Mesenchymal stem cell (in vitro differentiated cells and primary cell): ENCODE results near the gene ERN1.

ENCODE experiments used
- DNase-seq: peaks from one replicate; pipeline ENCODE4 v3.0.0-alpha.2; 2013
- H2AFZ ChIP-seq: one replicate; pipeline ENCODE4 v1.6.1; 2013; ENCODE audit warnings: low read depth, mild to moderate bottlenecking, control low read depth, inconsistent platforms, low read length, moderate library complexity
- H2AK5ac ChIP-seq: 2 replicates; pipeline ENCODE4 v1.6.1; 2013; ENCODE audit warnings: low read length, moderate library complexity, mild to moderate bottlenecking, inconsistent platforms; ENCODE audit not compliant: severe bottlenecking
- H2BK120ac ChIP-seq: one replicate; pipeline ENCODE4 v1.6.1; 2013; ENCODE audit warnings: low read depth, mild to moderate bottlenecking, inconsistent platforms, low read length, moderate library complexity
- H2BK12ac ChIP-seq, 2 experiments: one replicate each; pipeline ENCODE4 v1.6.1; 2013; ENCODE audit warnings: inconsistent platforms in 2 of 2, low read length in 2 of 2, mild to moderate bottlenecking in 2 of 2, moderate library complexity in 2 of 2, control low read depth in 1 of 2
- H2BK15ac ChIP-seq: one replicate; pipeline ENCODE4 v1.6.1; 2013; ENCODE audit warnings: mild to moderate bottlenecking, low read depth, inconsistent platforms; ENCODE audit not compliant: poor library complexity, severe bottlenecking
- H2BK5ac ChIP-seq: 2 replicates; pipeline ENCODE4 v1.6.1; 2013; ENCODE audit warnings: low read depth, mild to moderate bottlenecking, low read length, control low read depth, inconsistent platforms; ENCODE audit not compliant: poor library complexity, severe bottlenecking
- H3K14ac ChIP-seq, 2 experiments: one replicate each; pipeline ENCODE4 v1.6.1; 2013; ENCODE audit warnings: inconsistent platforms in 2 of 2, low read length in 2 of 2, control low read depth in 1 of 2, mild to moderate bottlenecking in 1 of 2, moderate library complexity in 1 of 2
- H3K18ac ChIP-seq, 2 experiments: one replicate each; pipeline ENCODE4 v1.6.1; 2013; ENCODE audit warnings: inconsistent platforms in 2 of 2, low read length in 2 of 2, control low read depth in 1 of 2, low read depth in 1 of 2, mild to moderate bottlenecking in 1 of 2
- H3K23ac ChIP-seq, 2 experiments: one replicate each; pipeline ENCODE4 v1.6.1; 2013; ENCODE audit warnings: inconsistent platforms in 2 of 2, low read length in 2 of 2, mild to moderate bottlenecking in 2 of 2, moderate library complexity in 2 of 2, control low read depth in 1 of 2
- H3K27ac ChIP-seq: 2 replicates; pipeline ENCODE4 v1.5.1; 2013; ENCODE audit warnings: mild to moderate bottlenecking, moderate library complexity, low read length, control low read depth, inconsistent platforms; ENCODE audit not compliant: poor library complexity, severe bottlenecking
- H3K27me3 ChIP-seq, 2 experiments: 2 replicates each; pipeline versions ENCODE4 v1.6.1 to v1.7.0; 2013; ENCODE audit warnings: low read length in 2 of 2, mild to moderate bottlenecking in 2 of 2, moderate library complexity in 2 of 2, control low read depth in 1 of 2, inconsistent platforms in 1 of 2; ENCODE audit not compliant: control insufficient read depth in 1 of 2, insufficient read depth in 1 of 2
- H3K36me3 ChIP-seq, 2 experiments: 2 replicates each; pipeline versions ENCODE4 v1.6.1 to v1.7.0; 2013; ENCODE audit warnings: low read length in 2 of 2, control low read depth in 1 of 2, inconsistent platforms in 1 of 2, low read depth in 1 of 2, mild to moderate bottlenecking in 1 of 2; ENCODE audit not compliant: insufficient read depth in 2 of 2, control insufficient read depth in 1 of 2
- H3K4ac ChIP-seq, 2 experiments: one replicate each; pipeline ENCODE4 v1.6.1; 2013; ENCODE audit warnings: inconsistent platforms in 2 of 2, low read length in 2 of 2, mild to moderate bottlenecking in 2 of 2, moderate library complexity in 2 of 2, control low read depth in 1 of 2, low read depth in 1 of 2
- H3K4me1 ChIP-seq: 2 replicates; pipeline ENCODE4 v1.6.1; 2013; ENCODE audit warnings: low read depth, low read length, control low read depth; ENCODE audit not compliant: control insufficient read depth, insufficient read depth
- H3K4me2 ChIP-seq: 2 replicates; pipeline ENCODE4 v1.6.1; 2013; ENCODE audit warnings: low read length, mild to moderate bottlenecking, inconsistent platforms; ENCODE audit not compliant: poor library complexity, severe bottlenecking
- H3K4me3 ChIP-seq, 2 experiments: 2 replicates each; pipeline versions ENCODE4 v1.5.1 to v1.7.0; 2013; ENCODE audit warnings: low read length in 2 of 2, mild to moderate bottlenecking in 2 of 2, control low read depth in 1 of 2, low read depth in 1 of 2; ENCODE audit not compliant: insufficient read depth in 1 of 2
- H3K79me1 ChIP-seq: replicated peaks from 2 replicates; pipeline ENCODE4 v1.6.1; 2013; ENCODE audit warnings: mild to moderate bottlenecking, control low read depth, low read length, inconsistent platforms; ENCODE audit not compliant: poor library complexity, severe bottlenecking
- H3K9ac ChIP-seq: 2 replicates; pipeline ENCODE4 v1.7.0; 2013; ENCODE audit warnings: mild to moderate bottlenecking, low read length, moderate library complexity
- H3K9me3 ChIP-seq: 2 replicates; pipeline ENCODE4 v1.7.0; 2013; ENCODE audit warnings: mild to moderate bottlenecking, low read length; ENCODE audit not compliant: control insufficient read depth
- H4K8ac ChIP-seq: one replicate; pipeline ENCODE4 v1.6.1; 2013; ENCODE audit warnings: inconsistent platforms, mild to moderate bottlenecking, low read length, moderate library complexity
- H4K91ac ChIP-seq: one replicate; pipeline ENCODE4 v1.6.1; 2013; ENCODE audit warnings: mild to moderate bottlenecking, low read length, inconsistent platforms
- WGBS: methylation state at CpG from one replicate; pipeline ENCODE4 v1.1.7; 2013; ENCODE audit warnings: mixed read lengths; 5-methylcytosine and 5-hydroxymethylcytosine counted together

ERN1 gene

GRCh38 chr17:64028874-64029464 lies 101.0 kb downstream of the ERN1 start:
- Histone ChIP-seq H3K4ac (no peak overlapping the region), H3K36me3 (no peaks in the 10 kb centered on the region), H3K9ac (no peak overlapping the region), H2BK12ac (no peak overlapping the region), H2BK5ac (no peak overlapping the region), H2BK120ac (no peak overlapping the region), H4K91ac (no peak overlapping the region), H3K18ac (no peak overlapping the region), H3K79me1 (no peaks in the 10 kb centered on the region), H3K4me2 (no peak overlapping the region), H2AFZ (no peak overlapping the region), H3K23ac (no peak overlapping the region), H2BK15ac (no peak overlapping the region), H3K4me1 (no peaks in the 10 kb centered on the region), H3K27ac (no peak overlapping the region), H4K8ac (no peak overlapping the region), H3K9me3 (no peaks in the 10 kb centered on the region), H2AK5ac (no peak overlapping the region), H3K4me3 (no peak overlapping the region), H3K27me3 (no peaks in the 10 kb centered on the region), H3K14ac (no peak overlapping the region)
- no CpG with 5 or more reads among the region's 3 CpGs for WGBS
- DNase-seq = peak; percentile 66

DNA sequence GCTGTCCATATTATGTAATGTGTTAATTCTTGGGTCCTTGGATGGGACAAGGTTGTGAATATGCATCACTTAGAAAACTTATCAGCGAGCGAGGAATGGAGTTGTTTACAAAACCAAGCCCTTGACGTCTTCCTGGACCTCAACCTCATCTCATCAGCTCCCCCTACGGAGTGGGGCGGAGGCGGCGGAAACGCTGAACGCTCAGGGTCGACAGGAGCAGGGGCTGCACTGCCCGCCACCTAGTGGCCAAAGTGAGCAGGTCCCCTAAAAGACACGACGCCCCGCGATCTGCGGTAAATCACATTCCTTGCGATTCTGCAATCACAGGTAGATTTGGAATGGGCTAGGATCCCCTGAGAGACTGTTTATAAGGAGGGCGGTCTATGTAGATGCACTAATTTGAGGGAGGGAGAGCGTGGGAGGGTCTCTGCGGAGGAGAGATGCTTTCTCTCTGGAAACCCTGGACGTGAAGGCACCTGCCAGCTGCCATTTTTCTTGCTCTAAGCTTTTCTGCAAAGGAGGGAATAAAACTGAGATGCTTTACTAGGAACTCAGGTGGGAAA lies 104.1 kb downstream of the ERN1 start:
- Histone ChIP-seq H2BK5ac (no peak overlapping the region), H3K4ac (no peak overlapping the region), H4K8ac (no peak overlapping the region), H3K36me3 (no peaks in the 10 kb centered on the region), H3K9me3 (no peaks in the 10 kb centered on the region), H2BK12ac (no peak overlapping the region), H2AK5ac (no peak overlapping the region), H3K9ac (no peak overlapping the region), H3K4me1 (no peaks in the 10 kb centered on the region), H2AFZ (peak overlapping the region; percentile 2), H3K18ac (no peak overlapping the region), H3K14ac (no peak overlapping the region), H3K27me3 (no peaks in the 10 kb centered on the region), H3K4me3 (peak overlapping the region in 1 of 2 experiments; percentile 58), H3K27ac (no peak overlapping the region), H4K91ac (no peak overlapping the region), H3K4me2 (peak overlapping the region; percentile 3), H2BK15ac (no peak overlapping the region), H3K23ac (no peak overlapping the region), H3K79me1 (no peaks in the 10 kb centered on the region), H2BK120ac (no peak overlapping the region)
- peak; percentile 74 for DNase-seq
- 6% methylated on average over 21 of the region's 21 CpGs for WGBS

GRCh38 chr17:64024781-64025731 lies 104.9 kb downstream of the ERN1 start:
- Histone ChIP-seq H3K27me3 (peaks cover 3 to 5% of the 10 kb centered on the region in 2 experiments), H3K18ac (no peak overlapping the region), H3K79me1 (no peaks in the 10 kb centered on the region), H3K4me2 (no peak overlapping the region), H3K23ac (no peak overlapping the region), H2AFZ (no peak overlapping the region), H4K91ac (no peak overlapping the region), H3K4ac (no peak overlapping the region), H2BK12ac (no peak overlapping the region), H3K27ac (no peak overlapping the region), H3K4me1 (peaks cover 2% of the 10 kb centered on the region), H2BK15ac (no peak overlapping the region), H2BK120ac (no peak overlapping the region), H3K14ac (no peak overlapping the region), H2BK5ac (no peak overlapping the region), H3K9ac (no peak overlapping the region), H3K4me3 (no peak overlapping the region), H4K8ac (no peak overlapping the region), H3K9me3 (no peaks in the 10 kb centered on the region), H3K36me3 (no peaks in the 10 kb centered on the region), H2AK5ac (no peak overlapping the region)
- no peak for DNase-seq
- WGBS = 84% methylated on average over 16 of the region's 19 CpGs

DNA sequence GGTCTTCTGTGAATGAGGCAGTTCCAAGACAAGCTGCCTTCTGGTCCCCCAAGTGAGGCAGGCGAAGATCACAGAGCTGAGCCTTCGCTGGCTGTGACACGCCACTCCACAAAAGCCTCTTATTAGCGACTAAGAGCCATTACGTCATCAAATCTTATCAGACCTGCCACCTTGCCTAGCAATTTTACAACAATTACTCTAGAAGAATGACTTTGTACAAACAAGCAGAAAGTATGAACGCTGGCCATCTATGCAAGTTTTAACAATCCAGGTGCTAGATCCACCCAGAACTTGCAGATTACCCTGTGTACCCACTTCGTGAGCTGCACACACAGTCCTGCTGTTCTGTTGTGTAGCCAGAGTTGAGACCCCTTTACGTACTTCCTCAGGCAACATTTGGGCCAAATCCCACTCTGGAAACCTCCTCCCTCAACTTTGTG lies 105.7 kb downstream of the ERN1 start:
- H3K18ac ChIP-seq = no peak overlapping the region

More for the DNA sequence above, 105.7 kb downstream of the ERN1 start:
- Histone ChIP-seq H2BK120ac (no peak overlapping the region), H3K4me2 (no peak overlapping the region), H3K36me3 (no peaks in the 10 kb centered on the region), H3K4ac (no peak overlapping the region), H3K4me3 (no peak overlapping the region), H4K8ac (no peak overlapping the region), H3K79me1 (no peaks in the 10 kb centered on the region), H3K27me3 (peaks cover 6 to 9% of the 10 kb centered on the region in 2 experiments), H2BK12ac (no peak overlapping the region), H2BK5ac (no peak overlapping the region), H2AFZ (no peak overlapping the region), H3K9me3 (no peaks in the 10 kb centered on the region), H2BK15ac (no peak overlapping the region), H3K9ac (no peak overlapping the region), H2AK5ac (no peak overlapping the region), H4K91ac (no peak overlapping the region), H3K4me1 (peaks cover 2% of the 10 kb centered on the region), H3K14ac (no peak overlapping the region), H3K27ac (no peak overlapping the region), H3K23ac (no peak overlapping the region)
- WGBS = 84% methylated on average over 8 of the region's 8 CpGs
- no peak for DNase-seq
